HS-5 (cell line): ENCODE measurements around the gene RTL1.

Source experiments
- DNase-seq: peaks from one replicate; pipeline ENCODE4 v3.0.0-alpha.2; 2012; ENCODE audit warnings: low read depth

RTL1 gene

DNA sequence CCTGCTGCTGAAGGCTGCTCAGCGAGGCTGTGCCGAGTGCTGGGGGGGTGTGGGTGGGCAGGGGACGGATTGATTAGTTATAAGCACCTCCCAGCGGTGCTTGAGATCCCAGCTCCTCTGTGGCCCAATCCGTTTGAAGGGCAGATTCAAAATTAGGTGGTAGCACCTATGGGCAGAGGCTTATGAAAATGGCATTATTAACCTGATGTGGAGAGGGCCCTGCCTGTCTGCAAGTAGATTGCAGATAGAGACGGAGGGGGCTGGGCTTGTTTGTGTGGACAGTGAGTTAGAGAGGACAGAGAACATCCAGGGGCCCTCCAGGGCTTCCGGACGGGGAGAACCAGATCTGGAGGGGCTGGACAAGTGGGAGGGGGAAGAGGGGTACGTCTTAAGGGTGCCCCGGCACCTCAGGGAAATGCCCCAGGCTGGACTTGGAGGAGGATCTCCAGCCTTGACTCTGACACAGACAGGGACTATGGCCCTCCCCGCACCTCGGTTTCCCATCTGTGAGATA, at the start of gene RTL1:
TSS of gene RTL1 (minus strand) at position 51 of the 514 bp plus-strand sequence. CDS start 18,934 bp downstream, outside the sequence.
- no peak for DNase-seq

DNA sequence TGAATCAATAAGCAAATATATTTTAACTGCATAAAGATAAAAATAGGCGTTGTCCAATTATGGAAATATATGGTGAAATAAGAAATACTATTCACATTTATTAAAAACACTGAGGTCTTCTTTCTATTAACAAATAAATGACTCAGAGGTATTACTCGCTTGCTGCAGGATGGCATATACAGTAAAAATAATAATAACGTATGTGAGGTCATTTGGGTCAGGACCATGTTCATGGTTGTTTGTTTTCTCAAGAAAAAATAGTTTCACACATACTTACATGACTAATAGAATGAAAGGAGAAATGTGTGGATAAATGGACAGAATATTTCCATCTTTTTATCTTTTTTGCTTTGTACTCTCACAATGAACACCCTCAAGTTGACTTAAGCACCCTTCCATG, 46.5 kb upstream of the RTL1 start:
- DNase-seq = no peak

DNA sequence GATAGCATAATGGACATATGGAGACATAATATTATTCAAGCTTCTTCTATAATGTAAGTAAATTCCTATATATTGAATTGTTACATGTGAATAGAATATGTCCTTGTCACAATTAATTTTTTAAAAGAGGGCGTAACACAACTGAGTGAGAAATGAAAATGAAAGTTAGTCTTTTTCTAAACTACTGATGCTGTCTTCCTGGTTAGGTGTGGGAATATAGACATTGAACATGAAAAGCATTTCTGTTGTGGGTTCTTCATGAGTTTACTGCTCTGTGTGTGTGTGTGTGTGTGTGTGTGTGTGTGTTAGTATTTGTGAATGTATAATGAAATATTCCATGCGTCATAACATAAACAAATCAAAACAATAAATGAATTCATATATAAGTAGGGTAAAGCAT, 40.5 kb upstream of the RTL1 start:
- DNase-seq = no peak

GRCh38 chr14:100930270-100930669, 26.7 kb upstream of the RTL1 start:
- DNase-seq = no peak

DNA sequence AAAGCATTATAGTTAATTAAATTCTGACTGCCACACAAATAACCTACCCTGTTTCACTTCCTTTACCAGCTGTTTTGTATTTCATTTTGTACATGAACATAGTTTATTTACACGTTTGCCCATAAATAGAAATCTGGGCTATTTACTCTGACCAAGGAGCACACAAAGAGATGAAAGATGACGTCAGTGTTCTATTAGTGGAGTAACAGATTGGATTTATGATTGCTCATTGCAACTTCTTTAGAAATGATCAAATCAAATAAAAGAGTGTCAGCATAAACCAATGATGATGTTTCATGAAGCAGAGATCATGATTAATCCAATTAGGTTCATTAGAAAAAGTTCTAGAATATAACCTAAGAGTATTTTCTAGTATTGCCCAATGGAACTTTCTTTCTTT, 12.0 kb upstream of the RTL1 start:
- DNase-seq = no peak

DNA sequence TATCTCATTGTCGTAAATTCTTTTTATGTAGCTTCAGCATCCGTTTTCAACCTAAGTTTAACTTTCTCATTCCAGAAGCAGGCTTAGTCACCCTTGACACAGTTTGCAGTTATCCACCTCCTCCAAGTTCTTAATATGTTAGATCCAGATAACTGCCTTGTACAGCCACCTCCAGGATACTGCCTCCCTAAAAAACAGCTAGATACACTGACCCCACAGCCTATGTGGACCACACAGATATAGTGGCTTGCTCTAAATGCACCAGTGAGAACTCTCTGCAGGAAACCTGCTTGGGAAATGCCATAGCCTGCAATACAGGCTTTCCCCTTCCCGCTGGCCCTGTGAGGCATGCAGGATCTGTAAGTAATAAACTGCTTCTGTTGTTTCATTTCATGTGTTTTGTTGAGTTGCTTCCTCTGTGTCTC, 11.1 kb upstream of the RTL1 start:
- no peak for DNase-seq

GRCh38 chr14:100911665-100912316, 8.3 kb upstream of the RTL1 start:
- DNase-seq = no peak

DNA sequence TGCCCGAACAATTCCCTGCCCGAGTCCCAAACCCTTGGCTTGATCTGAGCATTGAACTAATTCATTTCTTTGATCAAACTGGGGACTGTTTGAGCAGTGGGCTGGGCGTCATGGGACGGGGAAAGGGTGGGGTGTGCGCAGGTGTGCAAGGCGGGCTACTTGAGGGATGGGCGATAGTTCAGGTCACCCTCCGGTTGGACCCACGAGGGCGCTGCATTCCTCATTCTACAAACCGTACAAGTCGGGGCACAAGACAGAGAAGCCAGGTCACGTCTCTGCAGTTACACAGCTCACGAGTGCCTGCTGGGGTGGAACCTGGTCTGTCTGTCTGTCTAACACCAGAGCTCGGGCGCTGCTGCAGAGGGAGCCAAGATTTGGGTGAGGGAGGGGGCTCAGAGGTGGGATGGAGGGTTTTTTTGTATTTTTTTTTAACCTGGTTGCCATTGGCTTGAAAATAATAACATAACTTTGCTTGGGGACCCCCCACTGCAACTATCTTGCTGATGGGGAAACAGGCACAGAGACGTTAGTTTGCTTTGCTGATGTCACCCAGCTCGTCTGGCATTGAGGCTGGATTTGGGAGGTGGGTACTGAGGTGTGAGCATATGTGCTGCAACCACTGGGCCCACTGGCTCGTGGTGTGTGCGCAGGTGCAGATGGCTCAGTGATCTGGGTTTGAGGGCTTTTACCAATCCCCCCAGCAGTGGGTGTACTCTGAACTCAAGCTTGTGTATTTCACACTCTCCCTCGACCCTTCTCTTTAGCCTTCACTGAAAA, 7.6 kb upstream of the RTL1 start:
- no peak for DNase-seq

DNA sequence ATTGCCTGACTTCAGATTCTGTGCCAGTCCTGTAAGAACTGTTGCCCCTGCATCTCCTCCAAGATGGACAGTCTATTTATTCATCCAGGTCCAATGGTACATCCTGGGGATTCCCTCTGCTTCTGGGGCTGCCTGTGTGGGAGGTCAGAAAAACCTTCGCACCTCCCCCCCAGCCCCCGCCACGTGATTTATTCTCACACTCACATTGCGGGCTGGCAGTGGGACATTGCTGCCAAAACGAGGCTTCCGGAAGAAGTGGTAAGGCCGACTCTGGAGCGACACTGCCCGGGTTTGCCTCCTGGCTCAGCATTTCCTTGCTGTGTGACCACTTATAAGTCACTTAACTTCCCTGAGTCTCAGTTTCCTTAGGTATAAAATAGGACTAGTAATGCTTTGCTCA, 5.9 kb upstream of the RTL1 start:
- DNase-seq = no peak

DNA sequence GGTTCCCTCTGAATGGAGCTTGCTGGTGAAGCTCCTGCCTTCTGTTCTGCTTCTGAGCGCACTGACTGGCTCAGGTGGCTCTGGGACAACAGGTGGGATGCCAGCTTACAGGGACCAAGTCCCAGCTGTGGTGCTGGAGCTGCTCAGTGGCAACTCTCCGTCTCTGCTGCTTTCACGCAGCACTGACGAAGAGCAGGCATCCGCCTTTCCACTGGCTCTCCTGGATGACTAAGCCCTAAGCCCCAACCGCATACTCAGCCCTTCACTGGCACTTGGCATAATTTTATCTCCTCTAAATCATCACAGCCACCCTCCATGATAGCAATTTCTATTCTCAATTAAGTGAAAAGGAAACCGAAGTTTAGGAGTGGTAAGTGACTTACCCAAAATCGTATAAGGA, 3.7 kb upstream of the RTL1 start:
- DNase-seq = no peak

GRCh38 chr14:100906420-100906819, 2.9 kb upstream of the RTL1 start:
- no peak for DNase-seq

GRCh38 chr14:100905166-100905565, 1.6 kb upstream of the RTL1 start:
- DNase-seq = no peak

DNA sequence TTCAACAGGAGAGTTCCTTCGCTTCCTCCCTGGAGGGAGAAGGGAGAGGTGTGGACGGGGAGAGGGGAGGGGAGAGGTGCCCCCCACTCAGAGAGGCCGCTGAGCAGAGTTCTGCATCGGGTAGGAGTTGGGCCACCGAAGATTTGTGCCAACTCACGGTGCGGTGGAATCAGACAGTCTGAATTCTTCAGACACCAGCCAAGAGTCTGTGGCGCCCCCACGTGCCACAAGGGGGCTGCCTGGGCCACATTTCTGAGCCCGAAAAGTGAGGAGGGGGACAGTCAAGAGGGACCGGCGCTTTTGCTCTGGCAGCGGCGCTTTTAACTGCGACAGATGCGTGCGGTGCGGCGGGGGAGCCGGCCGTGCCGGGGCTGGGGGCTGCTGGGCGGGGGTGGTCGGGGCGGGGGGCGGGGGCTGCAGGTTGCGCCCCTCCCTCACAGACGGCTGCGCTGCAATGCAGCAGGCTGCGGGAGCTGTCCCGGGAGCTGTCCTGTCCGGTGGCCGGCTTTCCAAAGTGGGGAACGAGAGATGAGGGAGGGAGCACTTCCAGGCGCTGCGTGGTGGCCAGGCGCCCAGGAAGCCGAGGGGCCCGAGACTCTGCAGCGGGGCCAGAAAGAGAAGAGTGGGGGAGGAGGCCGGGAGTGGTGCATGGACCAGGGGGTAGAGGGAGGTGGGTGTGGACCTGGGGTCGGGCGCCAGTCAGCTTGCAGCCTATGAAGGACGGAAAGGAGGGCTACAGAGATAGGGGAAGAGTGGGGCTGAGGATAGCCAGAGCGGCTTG, 975 bp upstream of the RTL1 start:
- no peak for DNase-seq

DNA sequence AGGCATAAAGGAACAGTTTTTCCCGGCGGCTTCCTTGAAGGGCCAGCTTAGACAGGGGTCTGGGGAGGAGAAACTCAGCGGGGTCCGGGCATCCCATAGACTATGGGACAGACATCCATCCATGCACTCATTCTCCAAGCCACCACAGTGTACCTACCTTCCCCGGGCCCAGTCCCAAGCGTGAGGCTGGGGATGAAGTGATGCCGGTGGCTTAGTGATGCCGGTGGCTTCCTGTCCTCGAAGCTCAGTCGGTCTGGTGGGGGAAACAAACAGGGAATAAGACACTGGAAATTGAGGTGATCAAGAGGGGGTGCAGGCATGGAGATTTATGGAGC, 421 bp downstream of the RTL1 start:
- no peak for DNase-seq

DNA sequence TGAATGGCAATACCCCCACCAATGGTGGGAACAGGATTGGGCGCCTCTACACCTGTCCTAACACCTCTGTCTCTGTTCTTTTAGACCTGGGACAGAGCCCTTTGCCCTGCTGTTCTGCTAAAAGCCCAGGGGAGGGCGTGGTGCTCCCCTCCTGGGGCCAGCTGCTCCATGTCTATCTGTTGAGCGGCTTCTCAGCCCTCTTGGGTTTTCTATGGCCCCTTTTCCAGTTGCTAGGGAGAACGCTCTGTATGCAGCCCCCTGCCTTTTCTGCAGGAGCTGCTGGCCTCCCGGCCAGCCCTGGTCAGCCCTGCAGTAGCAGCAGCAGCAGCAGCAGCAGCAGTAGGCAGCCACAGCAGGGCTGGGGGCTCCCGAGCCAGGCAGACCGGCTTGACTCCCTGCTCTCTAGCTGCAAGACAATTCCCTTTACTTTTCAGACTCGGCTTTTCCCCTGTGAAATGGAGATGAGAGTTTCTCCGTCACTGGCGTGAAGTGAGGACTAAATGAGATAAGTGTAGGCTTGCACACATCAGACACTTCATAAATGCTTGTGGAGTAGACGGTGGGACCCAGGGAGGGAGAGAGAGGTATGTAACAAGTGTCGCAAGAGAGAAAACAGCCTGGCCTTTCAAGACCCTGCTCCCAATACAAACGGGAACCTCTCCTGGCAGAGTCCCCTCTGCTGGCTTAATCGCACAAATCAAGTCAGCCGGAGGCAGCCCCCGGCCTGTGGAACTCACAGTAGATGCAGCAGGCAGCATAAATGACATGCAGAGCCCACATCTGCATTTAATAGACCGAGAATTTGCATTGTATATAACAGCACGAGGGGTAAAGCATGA, 1.0 kb downstream of the RTL1 start:
- no peak for DNase-seq

GRCh38 chr14:100901391-100902183, 1.9 kb downstream of the RTL1 start:
- DNase-seq = no peak

- no peak for DNase-seq
These were observed 2.6 kb downstream of the RTL1 start for GRCh38 chr14:100900837-100901390.

GRCh38 chr14:100899884-100900771, 3.4 kb downstream of the RTL1 start:
- DNase-seq = no peak
